Chondrocyte (in vitro differentiated cells): ENCODE results near the gene HIVEP1. TPM values are rescaled to one million over a fixed set of nuclear protein-coding genes. Genes with fewer than 3 reads are reported as not detected.
"Not testable (repeated sequence)": the region's sequence is repeated elsewhere in the genome, so short reads cannot be mapped to it uniquely, and the experiment has no call there.

ENCODE experiments used
- DNase-seq: peaks from one replicate; pipeline ENCODE4 v3.0.0; 2021; ENCODE audit warnings: mixed read lengths, low spot score
- H3K27ac Mint-ChIP-seq: one replicate; pipeline ENCODE4 v1.8.0; 2021; ENCODE audit warnings: mild to moderate bottlenecking, moderate library complexity, mixed read lengths; ENCODE audit not compliant: unreplicated experiment
- H3K27me3 Mint-ChIP-seq: 2 replicates; pipeline ENCODE4 v1.8.0; 2021; ENCODE audit warnings: low read depth, mixed read lengths
- H3K36me3 Mint-ChIP-seq: 2 replicates; pipeline ENCODE4 v1.8.0; 2021; ENCODE audit warnings: low read depth, mixed read lengths
- H3K4me1 Mint-ChIP-seq: 2 replicates; pipeline ENCODE4 v1.8.0; 2021; ENCODE audit warnings: low read depth, mild to moderate bottlenecking, mixed read lengths
- H3K4me3 Mint-ChIP-seq: one replicate; pipeline ENCODE4 v1.8.0; 2021; ENCODE audit warnings: mild to moderate bottlenecking, moderate library complexity, mixed read lengths; ENCODE audit not compliant: unreplicated experiment
- H3K9me3 Mint-ChIP-seq: 2 replicates; pipeline ENCODE4 v1.8.0; 2021; ENCODE audit warnings: low read depth, mixed read lengths
- CTCF ChIP-seq: fragments of 200-600 bp; sonication (generic); IDR thresholded peaks from 2 replicates; pipeline ENCODE4 v1.5.0; 2021; ENCODE audit warnings: antibody characterized with exemption, mild to moderate bottlenecking, moderate library complexity
- total RNA-seq: library from RNA; stranded (reverse); gene quantifications from 3 replicates; pipeline ENCODE4 v1.2.1, GENCODE V29; 2021

HIVEP1 gene
- total RNA-seq, 1 donor from 2014 or later: 49.7 TPM

GRCh38 chr6:12150812-12151432 lies 138.8 kb downstream of the HIVEP1 start:
- Mint-ChIP-seq H3K27ac (no peak overlapping the region), H3K36me3 (peaks cover 9% of the 10 kb centered on the region), H3K9me3 (no peaks in the 10 kb centered on the region), H3K4me1 (peaks cover 32% of the 10 kb centered on the region), H3K27me3 (no peaks in the 10 kb centered on the region), H3K4me3 (no peak overlapping the region)
- no peak for DNase-seq
- peak; percentile 75 for TF ChIP-seq CTCF

- no peak for DNase-seq
- Mint-ChIP-seq H3K4me3 (no peak overlapping the region), H3K27me3 (no peaks in the 10 kb centered on the region), H3K27ac (no peak overlapping the region), H3K4me1 (peaks cover 32% of the 10 kb centered on the region), H3K36me3 (peaks cover 9% of the 10 kb centered on the region), H3K9me3 (no peaks in the 10 kb centered on the region)
- no peak for TF ChIP-seq CTCF
Observed at GRCh38 chr6:12151433-12151820, 139.3 kb downstream of the HIVEP1 start.

- Mint-ChIP-seq H3K4me3 (no peak overlapping the region), H3K9me3 (no peaks in the 10 kb centered on the region), H3K27ac (no peak overlapping the region), H3K27me3 (no peaks in the 10 kb centered on the region), H3K36me3 (peaks cover 6% of the 10 kb centered on the region), H3K4me1 (peaks cover 28% of the 10 kb centered on the region)
- no peak for DNase-seq
- TF ChIP-seq CTCF: no peak
Observed at GRCh38 chr6:12152023-12152970, 140.2 kb downstream of the HIVEP1 start.

GRCh38 chr6:12155769-12156168 lies 143.7 kb downstream of the HIVEP1 start:
- not testable (repeated sequence) for H3K9me3 Mint-ChIP-seq, H3K27ac Mint-ChIP-seq, DNase-seq, H3K27me3 Mint-ChIP-seq, H3K4me3 Mint-ChIP-seq, H3K4me1 Mint-ChIP-seq
- peaks cover 16% of the 10 kb centered on the region for H3K36me3 Mint-ChIP-seq

GRCh38 chr6:12158686-12159415 lies 146.7 kb downstream of the HIVEP1 start:
- Mint-ChIP-seq H3K36me3 (peaks cover 36% of the 10 kb centered on the region), H3K9me3 (no peaks in the 10 kb centered on the region), H3K4me3 (no peak overlapping the region), H3K4me1 (peaks cover 14% of the 10 kb centered on the region), H3K27ac (no peak overlapping the region), H3K27me3 (no peaks in the 10 kb centered on the region)
- no peak for DNase-seq
- no peak for TF ChIP-seq CTCF
